AG09309 (cell line): ENCODE results near the gene MLF2.
A peak's percentile ranks its signal among the peaks of the same experiment; 100 is the strongest.
"Not testable (repeated sequence)": the region's sequence is repeated elsewhere in the genome, so short reads cannot be mapped to it uniquely, and the experiment has no call there.

Experiments
- DNase-seq: peaks from one replicate; pipeline ENCODE4 v3.0.0-alpha.2; 2010; ENCODE audit warnings: low read depth
- H3K4me3 ChIP-seq: 2 replicates; pipeline ENCODE4 v1.5.1; 2011; ENCODE audit warnings: mild to moderate bottlenecking, low read depth, low read length, moderate library complexity; ENCODE audit not compliant: control insufficient read depth
- TF ChIP-seq, protein P1 (sequence below): IDR thresholded peaks from 2 replicates; pipeline ENCODE4 v1.5.1; 2011; ENCODE audit warnings: mild to moderate bottlenecking, low read depth, low read length, inconsistent platforms; ENCODE audit not compliant: insufficient read depth, control insufficient read depth; ENCODE audit errors: missing control alignments

Gene MLF2

DNA sequence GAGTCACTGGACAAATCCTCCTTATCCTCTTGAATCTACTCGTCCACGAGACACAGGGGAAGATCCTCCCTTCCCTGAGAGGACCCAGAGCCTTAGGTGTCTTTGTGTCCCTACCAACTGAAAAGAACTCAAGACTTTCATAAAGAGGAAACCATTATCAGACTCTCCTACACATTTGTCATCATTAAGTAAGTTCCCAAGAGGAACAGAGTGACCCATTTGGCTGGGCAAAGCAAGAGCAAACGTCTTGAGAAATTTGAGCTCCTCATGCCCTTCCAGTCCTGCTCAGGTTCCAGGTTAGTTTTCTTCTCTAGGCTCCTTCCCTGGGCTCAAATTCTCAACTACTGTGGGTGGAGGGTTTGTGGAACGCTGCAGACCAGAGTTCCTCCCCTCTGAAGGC is 5.7 kb downstream of the MLF2 start:
- TF ChIP-seq, protein P1, sequence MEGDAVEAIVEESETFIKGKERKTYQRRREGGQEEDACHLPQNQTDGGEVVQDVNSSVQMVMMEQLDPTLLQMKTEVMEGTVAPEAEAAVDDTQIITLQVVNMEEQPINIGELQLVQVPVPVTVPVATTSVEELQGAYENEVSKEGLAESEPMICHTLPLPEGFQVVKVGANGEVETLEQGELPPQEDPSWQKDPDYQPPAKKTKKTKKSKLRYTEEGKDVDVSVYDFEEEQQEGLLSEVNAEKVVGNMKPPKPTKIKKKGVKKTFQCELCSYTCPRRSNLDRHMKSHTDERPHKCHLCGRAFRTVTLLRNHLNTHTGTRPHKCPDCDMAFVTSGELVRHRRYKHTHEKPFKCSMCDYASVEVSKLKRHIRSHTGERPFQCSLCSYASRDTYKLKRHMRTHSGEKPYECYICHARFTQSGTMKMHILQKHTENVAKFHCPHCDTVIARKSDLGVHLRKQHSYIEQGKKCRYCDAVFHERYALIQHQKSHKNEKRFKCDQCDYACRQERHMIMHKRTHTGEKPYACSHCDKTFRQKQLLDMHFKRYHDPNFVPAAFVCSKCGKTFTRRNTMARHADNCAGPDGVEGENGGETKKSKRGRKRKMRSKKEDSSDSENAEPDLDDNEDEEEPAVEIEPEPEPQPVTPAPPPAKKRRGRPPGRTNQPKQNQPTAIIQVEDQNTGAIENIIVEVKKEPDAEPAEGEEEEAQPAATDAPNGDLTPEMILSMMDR: no peak
- H3K4me3 ChIP-seq: no peak overlapping the region
- no peak for DNase-seq

DNA sequence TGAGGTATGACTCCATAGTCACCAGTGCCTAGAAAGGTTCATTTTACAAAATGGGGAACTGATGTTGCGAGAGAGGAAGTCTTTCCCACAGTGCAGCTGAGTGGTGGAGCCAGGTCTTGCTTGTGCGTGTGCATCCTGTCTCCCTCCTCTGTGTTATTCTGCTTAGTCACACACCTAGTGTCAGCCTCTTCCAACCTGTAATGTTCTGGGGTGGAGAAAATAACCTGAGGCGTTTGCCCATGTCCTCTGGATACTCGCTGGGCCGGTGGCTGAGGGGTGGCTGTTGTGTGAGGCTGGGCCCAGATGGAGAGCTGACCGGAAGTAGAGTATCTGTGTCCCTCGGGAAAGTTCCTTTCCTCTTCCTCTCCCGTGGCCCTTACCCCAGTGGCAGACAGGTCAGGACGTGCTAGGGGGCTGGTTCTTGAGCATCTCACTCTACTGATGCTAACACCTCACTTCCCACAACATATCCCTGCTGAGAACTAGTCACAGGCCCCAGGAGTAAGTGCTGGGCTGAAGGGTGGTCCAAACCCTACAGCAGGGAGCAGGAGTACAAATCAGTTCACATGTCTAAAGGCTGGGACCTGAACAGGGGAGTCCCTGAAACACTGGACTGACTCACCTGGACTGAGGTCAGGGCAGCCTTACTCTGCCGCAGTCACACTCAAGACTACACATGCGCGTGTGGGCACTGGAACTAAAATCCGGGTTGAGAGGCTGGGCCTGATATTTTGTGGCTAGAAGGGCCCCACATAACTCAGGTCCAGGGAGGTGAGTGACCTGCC is 7.0 kb downstream of the MLF2 start:
- TF ChIP-seq, protein P1: no peak
- no peak for DNase-seq
- no peak overlapping the region for H3K4me3 ChIP-seq

DNA sequence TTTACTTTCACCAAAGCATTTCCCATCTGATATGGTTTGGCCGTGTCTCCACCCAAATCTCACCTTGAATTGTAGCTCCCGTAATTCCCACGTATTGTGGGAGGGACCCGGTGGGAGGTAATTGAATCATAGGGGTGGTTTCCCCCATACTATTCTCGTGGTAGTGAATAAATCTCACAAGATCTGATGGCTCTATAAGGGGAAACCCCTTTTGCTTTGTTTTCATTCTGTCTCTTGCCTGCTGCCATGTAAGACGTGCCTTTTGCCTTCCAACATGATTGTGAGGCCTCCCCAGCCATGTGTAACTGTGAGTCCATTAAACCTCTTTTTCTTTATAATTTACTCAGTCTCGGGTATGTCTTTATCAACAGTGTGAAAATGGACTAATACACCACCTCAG is 9.6 kb downstream of the MLF2 start:
- not testable (repeated sequence) for DNase-seq, H3K4me3 ChIP-seq

DNA sequence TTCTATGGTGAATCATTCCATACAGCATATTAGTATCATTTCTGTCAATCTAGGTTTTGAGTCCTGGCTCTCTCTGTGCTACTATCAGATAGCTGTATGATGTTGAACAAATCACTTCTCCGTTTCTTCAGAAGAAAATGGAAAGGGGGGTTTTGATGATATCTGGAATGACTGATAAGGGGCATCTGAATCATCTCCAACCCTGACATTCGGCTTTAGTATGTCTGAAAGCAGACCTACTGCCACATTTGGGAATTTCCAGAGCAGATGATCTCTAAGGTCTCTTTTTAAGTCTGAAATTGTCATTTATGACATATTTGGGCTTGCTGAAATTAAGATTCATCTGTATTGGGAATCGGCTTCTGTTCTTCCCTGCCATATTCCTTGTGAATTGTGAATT is 10.1 kb downstream of the MLF2 start:
- TF ChIP-seq, protein P1: no peak
- DNase-seq: no peak

DNA sequence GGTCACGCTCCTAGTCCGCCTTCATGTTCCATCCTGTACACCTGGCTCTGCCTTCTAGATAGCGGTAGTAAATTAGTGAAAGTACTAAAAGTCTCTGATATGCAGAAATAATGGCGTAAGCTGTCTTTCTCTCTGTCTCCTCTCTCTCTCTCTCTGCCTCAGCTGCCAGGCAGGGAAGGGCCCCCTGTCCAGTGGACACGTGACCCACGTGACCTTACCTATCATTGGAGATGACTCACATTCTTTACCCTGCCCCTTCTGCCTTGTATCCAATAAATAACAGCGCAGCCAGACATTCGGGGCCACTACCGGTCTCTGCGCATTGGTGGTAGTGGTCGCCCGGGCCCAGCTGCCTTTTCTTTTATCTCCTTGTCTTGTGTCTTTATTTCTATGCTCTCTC is 10.9 kb downstream of the MLF2 start:
- H3K4me3 ChIP-seq, DNase-seq: not testable (repeated sequence)

More for the DNA sequence above, 10.1 kb downstream of the MLF2 start:
- H3K4me3 ChIP-seq: no peak overlapping the region

DNA sequence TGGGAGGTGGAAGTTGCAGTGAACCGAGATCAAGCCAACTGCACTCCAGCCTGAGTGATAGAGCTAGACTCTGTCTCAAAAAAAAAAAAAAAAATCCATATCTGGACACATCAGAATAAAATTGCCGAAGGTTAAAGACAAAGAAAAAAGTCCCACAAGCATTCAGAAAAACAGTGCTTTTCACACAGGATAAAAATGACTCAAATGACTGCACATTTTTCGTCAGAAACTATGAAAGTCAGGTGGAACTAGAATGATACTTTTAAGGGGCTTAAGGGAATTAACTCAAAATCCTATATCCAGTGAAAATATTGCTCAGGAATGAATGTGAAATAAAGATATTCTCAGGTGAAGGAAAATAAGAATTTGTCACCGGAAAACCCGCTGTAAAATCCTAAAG is 16.2 kb downstream of the MLF2 start:
- H3K4me3 ChIP-seq: no peak overlapping the region
- DNase-seq: no peak
- TF ChIP-seq, protein P1: no peak

DNA sequence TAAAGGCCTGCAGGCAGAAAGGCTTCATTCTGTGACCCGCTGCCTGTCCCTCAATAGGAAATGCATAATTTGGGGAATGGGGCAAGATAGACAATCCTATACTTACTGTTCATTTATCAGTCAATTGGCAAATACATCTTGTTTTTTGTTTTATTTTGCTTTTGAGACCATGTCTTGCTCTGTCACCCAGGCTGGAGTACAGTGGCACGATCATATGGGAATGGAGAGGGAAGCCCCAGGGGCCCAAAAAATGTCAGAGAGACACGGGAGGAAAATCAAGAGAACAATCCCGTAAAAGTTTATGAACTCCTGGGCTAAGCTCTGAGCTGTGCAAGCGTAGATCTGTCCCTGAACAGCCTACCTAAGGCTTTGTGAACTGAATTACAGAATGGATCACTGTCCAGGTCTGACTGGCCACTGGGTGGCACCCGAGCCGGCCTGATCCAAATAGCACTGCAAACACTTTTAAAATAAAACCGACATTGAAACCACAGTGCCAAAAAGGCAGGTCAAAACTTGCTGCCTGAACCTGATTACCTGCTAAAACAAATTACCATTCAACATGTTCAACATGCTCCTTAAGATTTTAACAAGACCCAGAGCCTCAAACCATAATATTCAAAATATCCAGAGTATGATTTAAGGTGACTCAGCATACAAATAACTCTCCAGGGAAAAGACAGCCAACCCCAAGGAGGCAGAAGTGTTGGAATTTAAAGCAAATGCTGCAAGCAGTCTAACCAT is 17.3 kb downstream of the MLF2 start:
- DNase-seq: no peak
- TF ChIP-seq, protein P1: peak; percentile 78

More for the DNA sequence above, 17.3 kb downstream of the MLF2 start:
- H3K4me3 ChIP-seq: no peak overlapping the region
